Measurements from ENCODE around the gene SLC22A23.

SLC22A23 gene

DNA sequence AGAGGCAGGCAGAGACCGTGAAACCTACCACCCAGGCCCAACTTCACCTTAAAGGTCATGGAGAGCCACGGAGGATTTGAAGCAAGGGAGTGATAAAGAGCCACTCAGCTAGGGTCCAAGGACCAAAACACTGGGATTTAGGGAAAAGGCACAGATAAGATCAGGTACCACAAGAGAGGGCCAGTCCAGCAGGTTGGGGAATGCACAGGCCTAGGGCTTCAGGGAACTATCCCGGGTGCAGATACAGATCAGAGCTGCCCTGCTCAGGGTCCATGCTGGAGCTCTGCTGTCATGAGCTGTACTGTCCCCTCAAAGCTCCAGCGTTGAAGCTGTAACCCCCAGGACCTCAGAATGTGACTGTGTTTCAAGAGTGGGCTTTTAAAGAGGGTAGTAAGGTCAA, 16.9 kb downstream of the SLC22A23 start:
- no peak for DNase-seq (ENCODE audit: insufficient read length)
- no peak for TF ChIP-seq POLR2AphosphoS5 (IDR thresholded peaks at IDR 0.05; ENCODE audit: low read depth, low read length)
- TF ChIP-seq TAF1 (IDR thresholded peaks at IDR 0.05; ENCODE audit: borderline replicate concordance, low read depth, low read length): no peak
- no peak for TF ChIP-seq POLR2A (IDR thresholded peaks at IDR 0.05; ENCODE audit: low read depth, low read length)
- FAIRE-seq: no peak

- FAIRE-seq (no peak), DNase-seq (ENCODE audit: insufficient read length) (no peak)
- TF ChIP-seq POLR2AphosphoS5 (IDR thresholded peaks at IDR 0.05; ENCODE audit: low read depth, low read length) (no peak), POLR2A (IDR thresholded peaks at IDR 0.05; ENCODE audit: low read depth, low read length) (no peak), TAF1 (IDR thresholded peaks at IDR 0.05; ENCODE audit: borderline replicate concordance, low read depth, low read length) (no peak)
These were observed 18.4 kb downstream of the SLC22A23 start for GRCh38 chr6:3438190-3439167.

DNA sequence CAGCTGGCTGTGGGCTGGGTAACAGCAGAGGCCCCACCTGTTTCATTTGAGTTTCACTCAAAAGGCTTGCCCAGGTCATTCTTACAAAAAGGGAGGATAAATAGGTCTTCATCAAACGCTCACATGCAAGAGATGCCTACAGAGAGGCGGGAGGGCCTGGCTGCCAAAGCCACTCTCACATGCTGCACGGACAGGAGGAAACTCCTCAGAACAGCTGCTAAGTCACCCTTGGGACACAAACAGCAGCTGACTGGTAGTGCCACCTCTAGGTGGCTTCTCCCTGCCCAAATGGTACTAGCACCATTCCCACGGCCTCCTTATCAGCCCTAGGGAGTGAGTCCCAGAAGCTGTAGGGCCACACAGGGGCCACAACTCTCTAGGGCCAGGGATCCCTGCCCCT, 23.8 kb downstream of the SLC22A23 start:
- TF ChIP-seq POLR2A (IDR thresholded peaks at IDR 0.05; ENCODE audit: low read depth, low read length) (no peak), POLR2AphosphoS5 (IDR thresholded peaks at IDR 0.05; ENCODE audit: low read depth, low read length) (no peak), TAF1 (IDR thresholded peaks at IDR 0.05; ENCODE audit: borderline replicate concordance, low read depth, low read length) (no peak)
- DNase-seq (ENCODE audit: insufficient read length) (no peak), FAIRE-seq (no peak)

GRCh38 chr6:3432416-3432815, 24.4 kb downstream of the SLC22A23 start:
- FAIRE-seq: no peak
- TF ChIP-seq POLR2A (IDR thresholded peaks at IDR 0.05; ENCODE audit: low read depth, low read length) (no peak), TAF1 (IDR thresholded peaks at IDR 0.05; ENCODE audit: borderline replicate concordance, low read depth, low read length) (no peak), POLR2AphosphoS5 (IDR thresholded peaks at IDR 0.05; ENCODE audit: low read depth, low read length) (no peak)
- DNase-seq (ENCODE audit: insufficient read length): no peak

GRCh38 chr6:3431994-3432393, 24.9 kb downstream of the SLC22A23 start:
- DNase-seq (ENCODE audit: insufficient read length) (no peak), FAIRE-seq (no peak)

DNA sequence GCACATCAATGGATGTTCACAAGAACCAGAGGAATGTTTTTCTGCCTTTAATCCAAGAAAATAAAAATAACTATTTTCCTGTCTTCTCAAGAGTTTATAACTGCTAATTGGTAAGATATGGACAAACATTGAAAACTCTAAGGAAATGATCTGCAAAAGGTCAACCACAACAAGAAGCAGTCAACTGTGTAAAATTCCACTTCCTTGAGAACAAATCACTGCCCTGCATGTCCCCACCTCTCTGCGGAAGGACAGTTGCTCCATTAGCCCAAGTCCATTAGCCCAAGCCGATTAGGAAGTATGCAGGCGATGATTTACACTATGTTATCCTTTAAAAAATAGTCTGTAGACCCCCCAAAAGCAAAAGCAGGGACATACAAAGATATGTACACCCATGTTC, 27.6 kb downstream of the SLC22A23 start:
- no peak for FAIRE-seq
- no peak for DNase-seq (ENCODE audit: insufficient read length)
- TF ChIP-seq POLR2AphosphoS5 (IDR thresholded peaks at IDR 0.05; ENCODE audit: low read depth, low read length) (no peak), TAF1 (IDR thresholded peaks at IDR 0.05; ENCODE audit: borderline replicate concordance, low read depth, low read length) (no peak), POLR2A (IDR thresholded peaks at IDR 0.05; ENCODE audit: low read depth, low read length) (no peak)

More at GRCh38 chr6:3431994-3432393, 24.9 kb downstream of the SLC22A23 start:
- TF ChIP-seq POLR2A (IDR thresholded peaks at IDR 0.05; ENCODE audit: low read depth, low read length) (no peak), TAF1 (IDR thresholded peaks at IDR 0.05; ENCODE audit: borderline replicate concordance, low read depth, low read length) (no peak), POLR2AphosphoS5 (IDR thresholded peaks at IDR 0.05; ENCODE audit: low read depth, low read length) (no peak)

DNA sequence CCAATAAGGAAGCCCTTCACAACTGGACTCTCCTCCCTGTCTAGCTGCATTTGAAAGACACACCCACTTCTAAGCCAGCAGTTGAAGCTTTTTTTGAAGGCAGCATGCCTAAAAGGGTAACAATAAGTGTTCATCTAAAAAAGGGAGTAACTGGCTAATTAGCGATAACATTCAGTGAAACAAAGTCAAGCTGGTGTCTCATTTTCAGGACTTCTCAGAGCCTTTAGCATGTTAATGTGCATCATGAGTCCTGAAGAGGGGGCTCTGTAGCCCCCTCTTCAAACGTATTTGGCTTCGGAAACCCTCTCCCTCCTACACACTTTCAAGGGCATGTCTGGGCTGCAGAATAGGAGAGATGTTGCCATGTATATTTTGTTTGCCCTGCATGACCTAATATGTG, 28.1 kb downstream of the SLC22A23 start:
- FAIRE-seq: no peak
- no peak for TF ChIP-seq TAF1 (IDR thresholded peaks at IDR 0.05; ENCODE audit: borderline replicate concordance, low read depth, low read length)
- TF ChIP-seq POLR2A (IDR thresholded peaks at IDR 0.05; ENCODE audit: low read depth, low read length): no peak
- no peak for TF ChIP-seq POLR2AphosphoS5 (IDR thresholded peaks at IDR 0.05; ENCODE audit: low read depth, low read length)
- no peak for DNase-seq (ENCODE audit: insufficient read length)

GRCh38 chr6:3428247-3428646, 28.6 kb downstream of the SLC22A23 start:
- TF ChIP-seq POLR2AphosphoS5 (IDR thresholded peaks at IDR 0.05; ENCODE audit: low read depth, low read length) (no peak), TAF1 (IDR thresholded peaks at IDR 0.05; ENCODE audit: borderline replicate concordance, low read depth, low read length) (no peak)
- no peak for DNase-seq (ENCODE audit: insufficient read length)
- no peak for FAIRE-seq

GRCh38 chr6:3427687-3428085, 29.2 kb downstream of the SLC22A23 start:
- DNase-seq (ENCODE audit: insufficient read length): no peak

DNA sequence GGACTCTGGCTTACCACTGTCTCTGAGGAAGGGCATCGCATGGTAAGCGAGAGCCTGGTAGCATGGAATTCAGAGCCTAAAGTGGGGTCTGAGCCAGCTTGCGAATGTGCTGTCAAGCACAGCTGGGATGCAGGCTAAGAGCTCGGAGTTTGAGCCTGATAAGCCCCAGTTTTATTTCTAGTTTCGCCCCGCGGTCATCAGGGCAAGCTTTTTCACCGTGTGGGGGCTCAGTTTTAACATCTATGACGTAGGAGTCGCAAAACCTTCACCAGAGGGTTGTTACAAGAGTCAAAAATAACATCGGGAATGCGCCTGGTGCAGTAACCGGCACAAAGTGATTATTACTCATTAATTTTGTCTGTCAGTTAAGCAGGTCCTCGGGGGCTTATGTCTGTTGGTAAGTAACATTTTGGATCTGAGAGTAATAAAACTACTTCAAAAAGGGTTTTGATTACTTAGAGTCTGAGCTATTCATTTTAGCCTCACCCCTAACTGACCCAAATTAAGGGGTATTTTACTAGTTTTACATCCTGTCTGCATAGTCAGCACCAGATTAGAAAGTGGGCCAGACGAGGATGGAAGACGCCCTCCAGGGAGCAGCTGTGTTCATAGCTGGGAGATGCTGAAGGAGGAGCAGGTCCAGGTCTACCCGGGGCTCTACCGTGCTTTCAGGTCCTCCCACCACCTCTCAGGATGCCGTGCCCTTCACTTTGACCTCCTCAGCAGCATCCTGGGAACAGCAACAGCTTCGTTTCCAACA, 29.7 kb downstream of the SLC22A23 start:
- TF ChIP-seq POLR2A (IDR thresholded peaks at IDR 0.05; ENCODE audit: low read depth, low read length) (no peak), TAF1 (IDR thresholded peaks at IDR 0.05; ENCODE audit: borderline replicate concordance, low read depth, low read length) (no peak), POLR2AphosphoS5 (IDR thresholded peaks at IDR 0.05; ENCODE audit: low read depth, low read length) (no peak)
- no peak for FAIRE-seq
- DNase-seq (ENCODE audit: insufficient read length): no peak

More at GRCh38 chr6:3427687-3428085, 29.2 kb downstream of the SLC22A23 start:
- TF ChIP-seq TAF1 (IDR thresholded peaks at IDR 0.05; ENCODE audit: borderline replicate concordance, low read depth, low read length) (no peak), POLR2AphosphoS5 (IDR thresholded peaks at IDR 0.05; ENCODE audit: low read depth, low read length) (no peak), POLR2A (IDR thresholded peaks at IDR 0.05; ENCODE audit: low read depth, low read length) (no peak)
- FAIRE-seq: no peak

GRCh38 chr6:3426091-3426926, 30.5 kb downstream of the SLC22A23 start:
- no peak for DNase-seq (ENCODE audit: insufficient read length)
- no peak for TF ChIP-seq TAF1 (IDR thresholded peaks at IDR 0.05; ENCODE audit: borderline replicate concordance, low read depth, low read length)
- no peak for TF ChIP-seq POLR2A (IDR thresholded peaks at IDR 0.05; ENCODE audit: low read depth, low read length)
- TF ChIP-seq POLR2AphosphoS5 (IDR thresholded peaks at IDR 0.05; ENCODE audit: low read depth, low read length): no peak
- FAIRE-seq: no peak

Measured in GM12892 (cell line).